ENCODE results near the gene TMEM120B.

- TF ChIP-seq CTCF (conservative IDR thresholded peaks at IDR 0.05; ENCODE audit: low read depth, low read length) (no peak), EZH2 (IDR thresholded peaks at IDR 0.05; ENCODE audit: borderline replicate concordance, low read depth, low read length, poor library complexity, severe bottlenecking) (no peak)
Measured at GRCh38 chr12:121717041-121717699, 4.6 kb downstream of the TMEM120B start.

All from A673 (cell line).